Vagina (tissue), 2 donors: ENCODE measurements around the gene AHI1.

Source experiments
- CTCF ChIP-seq, 3 experiments: fragments of 450-650 bp in 2 of 3; fragments of 200-600 bp in 1 of 3; sonication (generic) in 1 of 3; IDR thresholded peaks; one replicate each; pipeline ENCODE4 v1.5.1; 2017 to 2019; ENCODE audit warnings: antibody characterized with exemption in 3 of 3, mild to moderate bottlenecking in 2 of 3, moderate library complexity in 2 of 3
- POLR2A ChIP-seq, 2 donors: fragments of 450-650 bp; IDR thresholded peaks; one replicate each; pipeline ENCODE4 v1.6.1; 2017; ENCODE audit warnings: antibody characterized with exemption in 2 of 2, mild to moderate bottlenecking in 2 of 2, moderate library complexity in 2 of 2
- POLR2AphosphoS5 ChIP-seq, 2 donors: sonication (generic); formaldehyde crosslinking; IDR thresholded peaks; one replicate each; pipeline ENCODE4 v1.9.0; 2017; ENCODE audit warnings: antibody characterized with exemption in 2 of 2, mild to moderate bottlenecking in 2 of 2, low read depth in 1 of 2; ENCODE audit not compliant: insufficient read depth in 1 of 2

- TF ChIP-seq CTCF (IDR thresholded peaks at IDR 0.05): no peak
- no peak for TF ChIP-seq POLR2AphosphoS5 (IDR thresholded peaks at IDR 0.05; ENCODE audit: insufficient read depth in 1 of 2, low read depth in 1 of 2)
- no peak for TF ChIP-seq POLR2A (IDR thresholded peaks at IDR 0.05)
Observed at GRCh38 chr6:135411849-135412248, 85.7 kb downstream of the AHI1 start.
